A673 (cell line): ENCODE results near the gene SFTPB. TPM values are rescaled to one million over a fixed set of nuclear protein-coding genes. Genes with fewer than 3 reads are reported as not detected.

Experiments used
- BruUV-seq: library from RNA; stranded (reverse); fragments of 400-500 nt; replicated peaks from 2 replicates; lab custom pipeline; 2021; lab: Mats Ljungman, UMichigan
- CTCF ChIA-PET: fragments of 300-600 bp; sonication (Branson Sonifier 250); formaldehyde crosslinking; loops from one replicate; lab custom pipeline; 2022; ENCODE audit warnings: antibody characterized with exemption; lab: Charles Lee
- POLR2A ChIA-PET: fragments of 300-600 bp; sonication (Branson Sonifier 250); formaldehyde crosslinking; loops from one replicate; lab custom pipeline; 2022; ENCODE audit warnings: antibody characterized with exemption; ENCODE audit not compliant: low non-redundant PET; lab: Charles Lee
- DNase-seq: peaks from one replicate; pipeline ENCODE4 v3.0.0-alpha.2; 2015; ENCODE audit warnings: low spot score
- H3K27ac ChIP-seq: fragments of 200-600 bp; sonication (generic); 2 replicates; pipeline ENCODE4 v1.5.1; 2016; ENCODE audit warnings: mixed run types, low read depth, mild to moderate bottlenecking, mixed read lengths, antibody characterized with exemption, low read length; ENCODE audit not compliant: poor library complexity, severe bottlenecking
- H3K27me3 ChIP-seq: fragments of 200-600 bp; sonication (generic); replicated peaks from 2 replicates; pipeline ENCODE4 v1.6.1; 2017; ENCODE audit warnings: mixed run types, low read depth, mild to moderate bottlenecking, mixed read lengths, antibody characterized with exemption, low read length; ENCODE audit not compliant: insufficient read depth, poor library complexity
- H3K36me3 ChIP-seq: fragments of 200-600 bp; sonication (generic); 2 replicates; pipeline ENCODE4 v1.6.1; 2016; ENCODE audit warnings: mixed run types, mild to moderate bottlenecking, mixed read lengths, antibody characterized with exemption, low read length; ENCODE audit not compliant: insufficient read depth, poor library complexity, severe bottlenecking
- H3K4me1 ChIP-seq: fragments of 200-600 bp; sonication (generic); 2 replicates; pipeline ENCODE4 v1.6.1; 2017; ENCODE audit warnings: mixed run types, mild to moderate bottlenecking, mixed read lengths, antibody characterized with exemption, low read length; ENCODE audit not compliant: insufficient read depth, poor library complexity, severe bottlenecking
- H3K4me3 ChIP-seq: fragments of 200-600 bp; sonication (generic); 2 replicates; pipeline ENCODE4 v1.5.1; 2016; ENCODE audit warnings: low read depth, mixed run types, mild to moderate bottlenecking, mixed read lengths, low read length; ENCODE audit not compliant: poor library complexity, severe bottlenecking
- H3K9me3 ChIP-seq: fragments of 200-600 bp; sonication (generic); 2 replicates; pipeline ENCODE4 v1.6.1; 2016; ENCODE audit warnings: mixed run types, low read depth, mild to moderate bottlenecking, mixed read lengths, antibody characterized with exemption, low read length; ENCODE audit not compliant: poor library complexity, severe bottlenecking
- CTCF ChIP-seq: fragments of 300-800, 200-600 bp; sonication (generic); conservative IDR thresholded peaks from 2 replicates; pipeline ENCODE4 v1.5.1; 2017; ENCODE audit warnings: low read depth, mild to moderate bottlenecking, antibody characterized with exemption, low read length, moderate library complexity, mixed read lengths
- EZH2 ChIP-seq: fragments of 200-600 bp; sonication (generic); IDR thresholded peaks from 2 replicates; pipeline ENCODE4 v1.6.1; 2017; ENCODE audit warnings: borderline replicate concordance, low read depth, mild to moderate bottlenecking, mixed read lengths, antibody characterized with exemption, low read length; ENCODE audit not compliant: poor library complexity, severe bottlenecking
- intact Hi-C: fragments of 100-400 bp; cut with micrococcal nuclease; formaldehyde crosslinking; loops from one replicate; pipeline ENCODE4 v1.10.0; 2022; ENCODE audit not compliant: unreplicated experiment
- total RNA-seq: library from RNA; stranded (reverse); gene quantifications from 2 replicates; pipeline ENCODE4 v1.2.3, GENCODE V29; 2021

SFTPB gene
- total RNA-seq, 1 experiment from 2014 or later, result not detected

- POLR2A ChIA-PET, result no interaction called here
- no TSS peak for BruUV-seq
- DNase-seq, result no peak
Measured at GRCh38 chr2:85695691-85696668, 28.0 kb upstream of the SFTPB start.

DNA sequence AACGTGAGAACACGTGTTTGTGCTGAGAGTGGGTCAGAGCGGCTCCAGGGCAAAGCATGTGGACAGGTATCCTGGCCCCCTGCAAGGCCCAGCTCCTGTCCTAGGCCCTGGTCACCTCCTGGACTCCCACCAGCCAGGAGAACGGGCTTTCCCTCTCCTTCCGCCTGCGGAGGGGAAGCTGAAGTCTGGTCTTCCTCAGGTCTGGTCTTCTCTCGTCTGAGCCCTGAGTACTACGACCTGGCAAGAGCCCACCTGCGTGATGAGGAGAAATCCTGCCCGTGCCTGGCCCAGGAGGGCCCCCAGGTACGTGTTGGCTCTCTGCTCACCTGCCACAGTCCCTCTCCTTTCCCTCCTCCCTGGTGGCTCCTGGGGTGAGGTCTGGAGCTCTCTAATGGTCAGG, 27.1 kb upstream of the SFTPB start:
- intact Hi-C loops, result no loop called here
- H3K9me3 ChIP-seq, result no peaks in the 10 kb centered on the region
- POLR2A ChIA-PET, result no interaction called here
- no peak for TF ChIP-seq EZH2
- no peak for TF ChIP-seq CTCF
- DNase-seq, result no peak
- no TSS peak for BruUV-seq
- H3K27ac ChIP-seq, result no peak overlapping the region
- no peak overlapping the region for H3K4me3 ChIP-seq
- CTCF ChIA-PET, result no interaction called here
- H3K27me3 ChIP-seq, result no peaks in the 10 kb centered on the region
- H3K36me3 ChIP-seq, result no peaks in the 10 kb centered on the region
- H3K4me1 ChIP-seq, result no peaks in the 10 kb centered on the region

More at GRCh38 chr2:85695691-85696668, 28.0 kb upstream of the SFTPB start:
- H3K9me3 ChIP-seq, result no peaks in the 10 kb centered on the region
- intact Hi-C loops, result no loop called here
- H3K4me3 ChIP-seq, result no peak overlapping the region
- no peaks in the 10 kb centered on the region for H3K27me3 ChIP-seq
- no peaks in the 10 kb centered on the region for H3K4me1 ChIP-seq
- CTCF ChIA-PET, result interaction anchor here (0.5 kb wide), 1 partner anchor 16 kb away, joined by 4 read pairs; no protein-coding TSS in a partner anchor
- TF ChIP-seq EZH2, result no peak
- TF ChIP-seq CTCF, result no peak
- H3K36me3 ChIP-seq, result no peaks in the 10 kb centered on the region
- no peak overlapping the region for H3K27ac ChIP-seq

DNA sequence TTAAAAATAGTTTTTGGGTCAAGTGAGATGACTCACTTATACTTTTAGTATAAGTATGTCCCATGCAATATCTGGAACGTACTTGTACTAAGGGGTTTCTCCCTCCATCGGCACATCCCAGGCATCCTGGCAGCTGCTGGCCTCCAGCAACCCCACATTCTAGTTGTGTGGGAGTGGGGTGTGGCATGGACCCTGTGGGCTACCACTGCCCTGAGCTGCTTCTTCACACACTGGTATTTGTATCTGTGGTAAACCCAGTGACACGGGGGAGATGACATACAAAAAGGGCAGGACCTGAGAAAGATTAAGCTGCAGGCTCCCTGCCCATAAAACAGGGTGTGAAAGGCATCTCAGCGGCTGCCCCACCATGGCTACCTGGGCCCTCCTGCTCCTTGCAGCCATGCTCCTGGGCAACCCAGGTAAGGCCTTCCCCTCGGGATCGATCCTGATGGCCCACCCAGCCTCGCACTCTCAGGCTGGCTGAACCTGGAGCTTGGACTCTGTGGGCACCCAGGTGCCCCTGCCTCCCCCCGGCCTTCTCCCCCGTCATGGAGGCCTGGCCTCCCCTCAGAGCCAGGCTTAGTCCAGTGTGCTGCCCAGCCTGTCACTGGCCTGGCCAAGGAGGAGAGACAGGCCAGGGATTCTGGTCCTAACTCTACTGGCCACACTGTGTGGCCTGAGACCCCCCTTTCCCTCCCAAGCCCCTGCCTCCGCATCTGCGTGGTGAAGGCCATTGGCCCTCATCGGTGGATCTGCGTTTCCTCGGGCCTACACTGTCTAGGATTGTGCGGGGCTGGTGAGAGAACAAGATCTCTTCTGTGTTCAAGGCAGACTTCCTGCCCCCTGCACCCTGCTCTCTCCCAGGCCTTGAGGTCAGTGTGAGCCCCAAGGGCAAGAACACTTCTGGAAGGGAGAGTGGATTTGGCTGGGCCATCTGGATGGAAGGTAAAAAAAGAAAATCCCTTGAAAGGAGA, 26.3 kb upstream of the SFTPB start, which contains the start of gene GNLY:
Gene GNLY, plus strand, starts transcription at position 307 of the 974 bp plus-strand sequence. Its CDS starts 61 bp downstream, at position 368.
- DNase-seq, result no peak
- intact Hi-C loops, result no loop called here
- CTCF ChIA-PET, result interaction anchor here (0.7 kb wide), 1 partner anchor 126 kb away, joined by 3 read pairs; no protein-coding TSS in a partner anchor
- no peaks in the 10 kb centered on the region for H3K27me3 ChIP-seq
- TF ChIP-seq EZH2, result no peak
- no peak for TF ChIP-seq CTCF
- POLR2A ChIA-PET, result no interaction called here
- no peaks in the 10 kb centered on the region for H3K4me1 ChIP-seq
- no peak within 1 kb of the TSS for H3K4me3 ChIP-seq
- no TSS peak for BruUV-seq
- H3K27ac ChIP-seq, result no peak within 1 kb of the TSS
- H3K9me3 ChIP-seq, result no peaks in the 10 kb centered on the region
- H3K36me3 ChIP-seq, result no peaks in the 10 kb centered on the region
